ENCODE data around the gene RASAL2.
"Not testable (repeated sequence)": the region's sequence is repeated elsewhere in the genome, so short reads cannot be mapped to it uniquely, and the experiment has no call there.

RASAL2 gene

DNA sequence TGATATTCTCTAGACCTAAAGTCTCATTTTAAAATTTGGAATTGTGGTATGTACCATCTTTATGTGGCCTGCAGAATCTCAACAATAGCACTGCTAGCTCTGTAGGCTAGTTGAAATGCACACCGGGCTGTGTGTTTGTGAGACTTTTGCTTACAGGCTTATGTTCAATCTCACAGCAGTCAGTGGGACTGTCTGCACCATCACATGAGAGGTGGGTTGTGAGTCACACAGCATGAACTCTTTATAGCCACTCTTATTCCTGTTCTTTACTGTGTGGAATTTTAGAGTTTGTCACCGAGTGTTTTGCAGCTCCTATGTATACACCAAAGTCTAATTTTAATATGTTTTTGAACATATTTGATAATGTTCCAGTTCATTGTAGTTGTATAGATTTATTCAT is 74.6 kb downstream of the RASAL2 start:
- no peak for ATAC-seq

DNA sequence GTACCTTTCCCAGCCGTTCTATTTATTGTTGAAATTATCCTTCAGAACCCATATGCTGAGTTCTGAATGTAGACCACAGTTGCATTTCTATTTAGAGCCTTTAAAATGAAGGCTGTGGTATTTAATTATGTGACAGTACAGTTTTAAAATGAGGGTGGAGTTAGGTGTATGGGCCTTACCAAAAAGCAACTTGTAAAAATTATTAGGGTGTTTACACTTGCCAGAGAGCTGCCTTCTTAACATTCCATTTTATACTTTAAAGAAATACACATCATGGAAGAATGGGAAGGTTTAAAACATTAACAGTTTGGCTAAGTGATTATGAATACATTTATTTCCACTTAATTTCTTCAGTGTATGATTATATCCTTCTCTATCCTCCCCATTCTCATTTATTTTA is 75.7 kb downstream of the RASAL2 start:
- no peak for ATAC-seq

DNA sequence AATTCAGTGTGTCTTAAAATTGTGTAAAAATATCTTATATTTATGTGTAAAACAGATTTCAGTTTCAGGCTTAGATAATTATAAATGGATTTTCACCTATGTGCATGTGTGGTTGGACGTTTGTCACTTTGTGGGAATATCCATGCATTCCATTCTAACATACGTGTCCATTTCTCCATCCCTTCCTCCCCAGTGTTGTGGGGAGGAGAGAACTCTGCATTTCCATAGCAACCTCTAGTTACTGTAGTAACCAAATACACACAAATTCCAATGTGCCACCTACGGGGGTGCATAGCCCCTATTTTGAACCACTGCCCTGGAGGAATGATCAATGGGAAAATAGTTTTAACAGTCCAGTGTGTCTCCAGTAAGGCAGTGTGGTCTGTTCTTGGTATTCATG is 79.0 kb downstream of the RASAL2 start:
- no peak for ATAC-seq

DNA sequence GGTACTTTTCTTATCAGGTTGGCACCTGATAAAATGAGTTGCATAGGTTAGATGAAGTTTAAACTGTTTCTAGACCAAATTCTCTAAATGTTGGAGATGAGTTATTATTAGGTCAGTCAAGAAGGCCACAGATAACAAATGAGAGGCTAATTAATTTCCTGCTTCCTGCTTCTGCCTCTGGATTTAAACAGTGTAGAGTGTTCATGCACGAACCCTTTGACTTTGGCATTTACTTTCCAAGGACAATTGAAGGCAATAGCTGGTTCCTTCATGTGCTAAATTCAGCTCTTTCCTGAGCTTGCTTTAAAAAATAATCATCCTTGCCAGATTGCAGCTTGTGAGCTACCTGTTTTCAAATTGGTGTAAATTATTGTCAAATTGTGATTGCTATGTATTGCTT is 80.6 kb downstream of the RASAL2 start:
- no peak for ATAC-seq

GRCh38 chr1:178180405-178180804 is 86.5 kb downstream of the RASAL2 start:
- ATAC-seq = no peak

- no peak for ATAC-seq
These were observed 89.9 kb downstream of the RASAL2 start for GRCh38 chr1:178183796-178184195.

- ATAC-seq = no peak
These were observed 94.4 kb downstream of the RASAL2 start for GRCh38 chr1:178188306-178188705.

GRCh38 chr1:178189814-178190213 is 95.9 kb downstream of the RASAL2 start:
- ATAC-seq = no peak

- no peak for ATAC-seq
These were observed 97.0 kb downstream of the RASAL2 start for GRCh38 chr1:178190881-178191280.

- no peak for ATAC-seq
These were observed 98.8 kb downstream of the RASAL2 start for GRCh38 chr1:178192686-178193085.

DNA sequence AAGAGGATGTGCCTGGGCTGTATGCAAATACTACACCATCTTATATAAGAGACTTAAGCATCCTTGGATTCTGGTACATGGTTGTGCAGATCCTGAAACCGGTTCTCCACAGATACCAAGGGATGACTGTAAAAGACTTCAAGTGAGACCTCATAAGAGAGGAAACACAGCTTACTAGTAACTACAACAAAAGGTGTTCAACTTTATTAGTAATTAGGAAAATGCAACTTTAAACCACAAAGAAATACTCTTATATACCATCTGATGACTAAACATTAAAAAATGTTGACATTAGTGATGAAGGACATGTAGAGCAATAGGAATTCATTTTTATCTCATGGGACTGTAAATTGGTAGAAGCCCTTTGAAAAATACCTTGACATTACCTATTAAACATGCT is 102.7 kb downstream of the RASAL2 start:
- ATAC-seq = no peak

DNA sequence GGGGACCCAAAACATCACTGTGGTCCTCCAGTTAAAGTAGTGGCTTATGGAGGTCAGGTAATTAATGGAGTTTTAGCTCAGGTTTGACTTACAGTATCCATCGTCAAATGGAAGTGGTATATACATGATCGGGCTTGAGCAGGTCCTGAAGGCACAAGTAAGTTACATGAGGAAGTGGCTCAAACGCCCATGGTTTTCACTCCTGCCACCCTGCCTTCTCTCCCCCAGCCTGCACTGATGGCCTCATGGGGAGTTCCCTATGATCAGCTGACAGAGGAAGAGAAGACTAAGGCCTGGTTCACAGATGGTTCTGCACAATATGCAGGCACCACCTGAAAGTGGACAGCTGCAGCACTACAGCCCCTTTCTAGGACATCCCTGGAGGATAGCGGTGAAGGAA is 108.2 kb downstream of the RASAL2 start:
- not testable (repeated sequence) for ATAC-seq

GRCh38 chr1:178202546-178202945 is 108.6 kb downstream of the RASAL2 start:
- not testable (repeated sequence) for ATAC-seq

DNA sequence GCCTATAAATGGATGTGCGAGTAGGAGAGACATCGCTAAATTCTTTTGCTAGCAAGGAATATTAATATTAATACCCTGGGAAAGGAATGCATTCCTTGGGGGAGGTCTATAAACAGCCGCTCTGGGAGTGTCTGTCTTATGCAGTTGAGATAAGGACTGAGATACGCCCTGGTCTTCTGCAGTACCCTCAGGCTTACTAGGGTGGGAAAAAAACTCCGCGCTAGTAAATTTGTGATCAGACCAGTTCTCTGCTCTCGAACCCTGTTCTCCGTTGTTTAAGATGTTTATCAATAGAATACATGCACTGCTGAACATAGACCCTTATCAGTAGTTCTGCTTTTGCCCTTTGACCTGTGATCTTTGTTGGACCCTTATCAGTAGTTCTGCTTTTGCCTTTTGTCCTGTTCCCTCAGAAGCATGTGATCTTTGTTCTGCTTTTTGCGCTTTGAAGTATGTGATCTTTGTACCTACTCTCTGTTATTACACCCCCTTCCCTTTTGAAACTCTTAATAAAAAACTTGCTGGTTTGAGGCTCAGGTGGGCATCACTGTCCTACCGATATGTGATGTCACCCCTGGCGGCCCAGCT is 114.5 kb downstream of the RASAL2 start:
- not testable (repeated sequence) for ATAC-seq

- ATAC-seq = no peak
These were observed 116.0 kb downstream of the RASAL2 start for GRCh38 chr1:178209935-178210334.

GRCh38 chr1:178218550-178218949 is 124.6 kb downstream of the RASAL2 start:
- ATAC-seq = no peak

- no peak for ATAC-seq
These were observed 126.2 kb downstream of the RASAL2 start for GRCh38 chr1:178220094-178220493.

DNA sequence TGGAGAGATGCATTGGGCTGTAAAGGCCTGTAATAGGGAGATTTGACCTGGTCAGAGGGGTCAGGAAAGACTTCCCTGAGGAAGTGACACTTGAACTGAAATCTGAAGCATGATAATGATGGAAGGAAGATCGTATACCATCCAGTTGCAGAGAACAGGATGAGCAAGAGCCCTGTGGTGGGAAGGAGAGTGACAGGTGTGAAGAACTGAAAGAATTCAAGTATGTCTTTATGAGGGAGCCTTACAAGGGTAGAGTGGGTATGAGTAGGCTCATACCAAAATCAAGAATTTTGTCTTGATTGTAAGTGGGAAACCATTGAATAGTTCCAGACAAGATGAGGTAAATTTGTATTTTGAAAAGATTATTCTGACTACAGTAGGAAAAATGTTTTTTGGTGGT is 129.4 kb downstream of the RASAL2 start:
- no peak for ATAC-seq

GRCh38 chr1:178224358-178224757 is 130.5 kb downstream of the RASAL2 start:
- no peak for ATAC-seq

DNA sequence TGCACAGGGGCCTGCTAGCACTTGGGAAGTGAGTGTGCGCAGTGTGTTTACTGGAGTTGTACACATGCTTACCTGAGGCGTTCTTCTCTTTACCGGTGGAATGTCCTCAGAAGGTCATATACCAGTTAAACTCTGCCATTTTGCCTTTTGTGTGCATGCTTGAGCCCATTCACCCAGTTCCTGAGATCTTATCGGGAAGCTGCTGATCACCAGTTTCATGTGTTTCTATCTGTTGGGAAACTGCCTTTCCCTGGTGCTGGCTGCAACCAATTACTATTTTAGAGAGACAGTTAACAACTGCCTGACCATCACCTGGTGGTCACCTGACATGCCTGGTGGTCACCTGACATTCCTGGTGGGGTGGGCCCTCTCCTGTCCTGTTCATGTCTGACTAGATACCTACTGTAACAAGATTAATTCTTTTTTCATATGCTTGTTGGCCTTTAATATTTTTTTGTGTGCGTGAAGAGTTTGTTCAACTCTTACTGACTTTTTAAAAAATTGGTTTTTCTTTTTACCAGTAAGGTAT is 137.0 kb downstream of the RASAL2 start:
- no peak for ATAC-seq

DNA sequence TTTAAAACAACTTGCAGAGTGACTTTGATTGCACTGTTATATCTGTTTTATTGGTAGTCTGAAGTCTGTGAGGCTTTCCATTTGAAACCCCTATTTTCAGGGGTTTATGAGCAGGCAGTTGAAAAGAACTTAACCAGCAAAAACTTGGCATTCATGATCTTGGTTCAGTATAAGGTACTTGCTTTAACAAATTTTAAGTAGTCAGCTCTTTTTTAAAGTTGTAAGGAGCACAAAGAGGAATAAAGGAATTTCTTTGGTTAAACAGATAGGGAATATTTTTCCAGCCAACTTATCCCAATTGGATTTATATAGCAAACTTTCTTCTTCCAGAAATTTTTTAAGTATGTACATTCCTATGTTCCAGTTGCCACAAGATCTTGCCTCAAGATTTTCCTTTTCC is 138.2 kb downstream of the RASAL2 start:
- no peak for ATAC-seq

DNA sequence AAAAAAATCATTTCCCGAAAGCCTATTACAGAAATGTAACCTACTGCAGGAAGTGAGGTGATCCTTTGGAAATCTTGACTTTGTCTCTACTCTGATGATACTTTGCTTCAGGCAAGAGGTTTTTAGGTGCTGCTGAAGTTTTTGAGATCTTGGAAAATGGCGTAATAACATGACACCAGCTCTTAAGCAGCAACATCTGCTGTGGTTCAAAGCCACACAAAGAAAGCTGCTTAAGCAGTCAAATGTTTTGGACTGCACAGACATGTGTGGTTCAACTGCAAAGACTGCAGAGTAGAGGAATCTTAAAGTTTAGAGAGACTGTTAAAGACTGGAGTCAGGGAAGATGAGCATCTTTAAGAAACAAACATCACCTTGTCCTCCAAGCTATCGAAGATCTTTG is 139.0 kb downstream of the RASAL2 start:
- no peak for ATAC-seq

DNA sequence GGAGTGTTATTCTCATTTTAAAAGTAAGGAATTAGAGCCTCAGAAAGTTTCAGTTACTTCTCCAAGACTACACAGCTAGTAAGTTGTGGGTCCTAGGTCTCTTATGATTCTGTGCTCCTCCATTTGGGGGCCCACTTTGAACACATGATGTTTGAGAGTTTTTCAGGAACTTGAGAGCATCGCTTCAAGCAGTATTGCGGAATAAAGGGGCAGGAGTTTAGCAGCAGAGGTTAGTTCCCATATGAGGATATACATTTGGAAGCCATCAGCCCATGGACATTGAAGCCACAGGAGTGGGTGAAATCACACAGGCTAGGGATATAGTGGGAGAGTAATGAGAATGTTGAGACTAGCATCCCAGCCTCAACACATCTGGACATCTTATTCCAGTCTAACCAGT is 143.2 kb downstream of the RASAL2 start:
- no peak for ATAC-seq

DNA sequence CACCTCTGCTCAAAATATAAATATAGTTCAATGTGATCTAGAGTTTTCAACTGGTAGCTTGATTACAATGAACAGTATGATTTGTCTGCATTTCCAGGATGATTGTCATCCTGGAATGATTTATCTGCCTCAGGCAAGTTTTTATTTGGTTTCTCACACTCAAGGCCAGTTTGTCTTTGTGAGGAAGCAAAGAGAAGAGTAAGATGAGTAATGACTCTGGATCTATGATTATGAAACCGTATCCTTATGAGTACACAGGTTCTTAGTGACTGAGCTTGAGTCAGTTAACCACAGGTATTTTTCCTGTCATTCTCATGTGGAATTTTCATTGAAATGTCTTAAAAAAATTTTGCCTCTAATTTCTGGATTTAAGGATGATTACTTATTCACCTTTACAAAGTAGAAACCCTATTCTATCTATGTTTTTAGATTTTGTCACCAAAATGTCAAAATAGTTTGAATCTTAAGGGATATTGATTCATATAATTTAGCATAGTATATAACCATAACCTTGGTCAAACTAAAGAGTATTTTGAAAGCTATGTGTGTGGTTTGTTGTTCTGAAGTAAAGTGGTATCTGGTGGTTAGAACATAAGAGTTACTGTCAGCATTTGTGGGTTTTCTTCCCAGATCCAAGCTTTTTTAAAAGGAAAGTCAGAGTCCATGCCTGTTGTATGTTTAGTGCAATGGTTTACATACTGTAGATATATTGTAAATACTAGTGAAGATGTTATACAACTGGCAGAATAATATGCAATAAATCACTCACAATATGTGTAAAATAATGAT is 145.0 kb downstream of the RASAL2 start:
- ATAC-seq = no peak
